ENCODE data around the gene TPPP2. TPM values are rescaled to one million over a fixed set of nuclear protein-coding genes. Genes with fewer than 3 reads are reported as not detected.
A peak's percentile ranks its signal among the peaks of the same experiment; 100 is the strongest.
"Not testable (repeated sequence)": the region's sequence is repeated elsewhere in the genome, so short reads cannot be mapped to it uniquely, and the experiment has no call there.

Gene TPPP2
- total RNA-seq (under 1 TPM in 1 of 6 donors, not detected in 5; 0.23 TPM), polyA plus RNA-seq (under 1 TPM; 0.46 to 0.59 TPM)

- H3K9me3 ChIP-seq = no peaks in the 10 kb centered on the region
- H3K27me3 ChIP-seq = no peaks in the 10 kb centered on the region
- DNase-seq (no peak), ATAC-seq (no peak), FAIRE-seq (no peak)
- H3K27ac ChIP-seq = no peak within 1 kb of the TSS
- no peaks in the 10 kb centered on the region for H3K4me1 ChIP-seq
- no peak within 1 kb of the TSS for H3K4me3 ChIP-seq
- no peak for TF ChIP-seq CTCF (IDR thresholded peaks at IDR 0.05)
- whole genome bisulfite sequencing, 2 donors = 86 to 90% methylated on average over 5 of the region's 5 CpGs
- H3K36me3 ChIP-seq = no peaks in the 10 kb centered on the region
- intact Hi-C loops (cut with DNase I) = no loop called here
Measured at GRCh38 chr14:21029917-21030316, at the start of gene TPPP2. Gene TPPP2 (plus strand): TSS chr14:21030217. CDS start chr14:21030582, 365 bp downstream.

- TF ChIP-seq CTCF (IDR thresholded peaks at IDR 0.05) = no peak
- Histone ChIP-seq H3K27ac (no peak overlapping the region), H3K9me3 (no peaks in the 10 kb centered on the region), H3K4me1 (no peaks in the 10 kb centered on the region), H3K27me3 (no peaks in the 10 kb centered on the region), H3K4me3 (no peak overlapping the region), H3K36me3 (no peaks in the 10 kb centered on the region)
- FAIRE-seq (no peak), DNase-seq (no peak), ATAC-seq (no peak)
- 45 to 71% methylated on average over 1 of the region's 1 CpG for WGBS, 2 donors
- intact Hi-C loops (cut with DNase I) = no loop called here
Measured at GRCh38 chr14:20980906-20981305, 49.1 kb upstream of the TPPP2 start.

- no peak overlapping the region for H3K27ac ChIP-seq
- 68 to 83% methylated on average over 2 of the region's 2 CpGs for WGBS, 2 donors
- TF ChIP-seq CTCF (IDR thresholded peaks at IDR 0.05) = no peak
- H3K36me3 ChIP-seq = no peaks in the 10 kb centered on the region
- H3K4me3 ChIP-seq = no peak overlapping the region
- peaks cover 0 to 7% (median 0%) of the 10 kb centered on the region in 3 donors for H3K4me1 ChIP-seq
- intact Hi-C loops (cut with DNase I) = no loop called here
- FAIRE-seq = no peak
- no peak for DNase-seq
- no peaks in the 10 kb centered on the region for H3K27me3 ChIP-seq
- ATAC-seq = no peak
- no peaks in the 10 kb centered on the region for H3K9me3 ChIP-seq
Measured at GRCh38 chr14:20982646-20983369, 47.2 kb upstream of the TPPP2 start.

- FAIRE-seq, H3K36me3 ChIP-seq: not testable (repeated sequence)
- 80 to 83% methylated on average over 4 of the region's 4 CpGs for WGBS, 2 donors
Measured at GRCh38 chr14:20985650-20986049, 44.4 kb upstream of the TPPP2 start.

GRCh38 chr14:20986811-20987210 lies 43.2 kb upstream of the TPPP2 start:
- DNase-seq (peak in 1 of 6 donors; percentile 28), ATAC-seq (peak in 2 of 4 donors; percentile 22 to 48), FAIRE-seq (no peak)
- H3K9me3 ChIP-seq = no peaks in the 10 kb centered on the region
- no peaks in the 10 kb centered on the region for H3K36me3 ChIP-seq
- WGBS, 2 donors = 53 to 56% methylated on average over 2 of the region's 2 CpGs
- no peak for TF ChIP-seq CTCF (IDR thresholded peaks at IDR 0.05)
- H3K27me3 ChIP-seq = no peaks in the 10 kb centered on the region
- H3K4me1 ChIP-seq = peaks cover 5 to 28% (median 16%) of the 10 kb centered on the region in 3 donors
- H3K27ac ChIP-seq = no peak overlapping the region
- intact Hi-C loops (cut with DNase I) = no loop called here
- no peak overlapping the region for H3K4me3 ChIP-seq

More at GRCh38 chr14:20985650-20986049, 44.4 kb upstream of the TPPP2 start:
- peaks cover 0 to 16% (median 5%) of the 10 kb centered on the region in 3 donors for H3K4me1 ChIP-seq
- ATAC-seq; intact Hi-C loops (cut with DNase I); DNase-seq; H3K4me3 ChIP-seq; H3K9me3 ChIP-seq; H3K27ac ChIP-seq; H3K27me3 ChIP-seq: not testable (repeated sequence)
